ENCODE data around the gene KRTAP5-9. TPM values are rescaled to one million over a fixed set of nuclear protein-coding genes. Genes with fewer than 3 reads are reported as not detected.
A peak's percentile ranks its signal among the peaks of the same experiment; 100 is the strongest.
"Not testable (repeated sequence)": the region's sequence is repeated elsewhere in the genome, so short reads cannot be mapped to it uniquely, and the experiment has no call there.

Gene KRTAP5-9
- total RNA-seq, 4 donors from 2014 or later, result not detected

GRCh38 chr11:71577469-71578004 is 29.3 kb downstream of the KRTAP5-9 start:
- Histone ChIP-seq H3K27ac (no peak overlapping the region), H3K27me3 (peaks cover 21% of the 10 kb centered on the region), H3K9me3 (no peaks in the 10 kb centered on the region), H3K4me3 (no peak overlapping the region), H3K4me1 (peaks cover 0 to 9% (median 0%) of the 10 kb centered on the region in 3 donors), H3K36me3 (no peaks in the 10 kb centered on the region)
- 88 to 90% methylated on average over 7 of the region's 7 CpGs for WGBS, 2 donors (ENCODE audit: low coverage in 1 of 2)
- TF ChIP-seq POLR2AphosphoS5 (IDR thresholded peaks at IDR 0.05), result no peak
- TF ChIP-seq EP300 (IDR thresholded peaks at IDR 0.05), result no peak
- no peak for TF ChIP-seq POLR2A (IDR thresholded peaks at IDR 0.05)
- no peak for TF ChIP-seq CTCF (IDR thresholded peaks at IDR 0.05)
- no peak for ATAC-seq

GRCh38 chr11:71579513-71579912 is 31.3 kb downstream of the KRTAP5-9 start:
- not testable (repeated sequence) for H3K4me1 ChIP-seq, H3K9me3 ChIP-seq, H3K4me3 ChIP-seq, ATAC-seq, H3K36me3 ChIP-seq, H3K27ac ChIP-seq
- WGBS, 2 donors (ENCODE audit: low coverage in 1 of 2), result 10 to 65% methylated on average over 2 to 7 of the region's 7 CpGs
- H3K27me3 ChIP-seq, result peaks cover 28% of the 10 kb centered on the region

- peaks cover 35% of the 10 kb centered on the region for H3K27me3 ChIP-seq
- no peak overlapping the region for H3K27ac ChIP-seq
- peaks cover 0 to 9% (median 0%) of the 10 kb centered on the region in 3 donors for H3K4me1 ChIP-seq
- no peaks in the 10 kb centered on the region for H3K36me3 ChIP-seq
- ATAC-seq, result peak; percentile 71
- TF ChIP-seq POLR2A (IDR thresholded peaks at IDR 0.05) (no peak), EP300 (IDR thresholded peaks at IDR 0.05) (no peak), CTCF (IDR thresholded peaks at IDR 0.05) (peak in 3 of 4 experiments; percentile 58 to 81 (median 69)), POLR2AphosphoS5 (IDR thresholded peaks at IDR 0.05) (no peak)
- H3K9me3 ChIP-seq, result no peaks in the 10 kb centered on the region
- WGBS, 2 donors (ENCODE audit: low coverage in 1 of 2), result 2 to 5% methylated on average over 8 of the region's 8 CpGs
- no peak overlapping the region for H3K4me3 ChIP-seq
Measured at GRCh38 chr11:71580057-71581003, 32.1 kb downstream of the KRTAP5-9 start.

GRCh38 chr11:71581826-71582225 is 33.6 kb downstream of the KRTAP5-9 start:
- Histone ChIP-seq H3K9me3 (no peaks in the 10 kb centered on the region), H3K27me3 (peaks cover 35% of the 10 kb centered on the region), H3K27ac (no peak overlapping the region), H3K4me3 (no peak overlapping the region), H3K36me3 (no peaks in the 10 kb centered on the region), H3K4me1 (peaks cover 0 to 9% (median 0%) of the 10 kb centered on the region in 3 donors)
- no peak for TF ChIP-seq CTCF (IDR thresholded peaks at IDR 0.05)
- no peak for TF ChIP-seq EP300 (IDR thresholded peaks at IDR 0.05)
- TF ChIP-seq POLR2A (IDR thresholded peaks at IDR 0.05), result no peak
- TF ChIP-seq POLR2AphosphoS5 (IDR thresholded peaks at IDR 0.05), result no peak
- ATAC-seq, result no peak
- WGBS, 2 donors (ENCODE audit: low coverage in 1 of 2), result 73 to 92% methylated on average over 2 to 3 of the region's 4 CpGs

- Histone ChIP-seq H3K36me3 (no peaks in the 10 kb centered on the region), H3K4me3 (no peak within 1 kb of the TSS), H3K4me1 (peaks cover 0 to 9% (median 0%) of the 10 kb centered on the region in 3 donors), H3K27ac (no peak within 1 kb of the TSS), H3K27me3 (peaks cover 30% of the 10 kb centered on the region), H3K9me3 (no peaks in the 10 kb centered on the region)
- TF ChIP-seq EP300 (IDR thresholded peaks at IDR 0.05) (no peak), POLR2AphosphoS5 (IDR thresholded peaks at IDR 0.05) (no peak), CTCF (IDR thresholded peaks at IDR 0.05) (no peak), POLR2A (IDR thresholded peaks at IDR 0.05) (no peak)
- ATAC-seq, result no peak
- WGBS, 2 donors (ENCODE audit: low coverage in 1 of 2), result 83% methylated on average over 1 of the region's 3 CpGs; no CpG with 5 or more reads in 1 of the 2 donors
Measured at GRCh38 chr11:71582309-71582895, 34.2 kb downstream of the KRTAP5-9 start, which contains the start of gene KRTAP5-11. TSS of gene KRTAP5-11 (minus strand) at chr11:71582875. CDS start at chr11:71582837, 38 bp downstream.

- 67 to 90% methylated on average over 2 of the region's 2 CpGs for WGBS, 2 donors (ENCODE audit: low coverage in 1 of 2)
Measured at GRCh38 chr11:71582969-71583368, 34.7 kb downstream of the KRTAP5-9 start.

GRCh38 chr11:71585673-71586072 is 37.5 kb downstream of the KRTAP5-9 start:
- H3K4me1 ChIP-seq, H3K36me3 ChIP-seq, H3K9me3 ChIP-seq, ATAC-seq, H3K27ac ChIP-seq, H3K4me3 ChIP-seq: not testable (repeated sequence)
- 85 to 88% methylated on average over 5 of the region's 5 CpGs for WGBS, 2 donors (ENCODE audit: low coverage in 1 of 2)
- peaks cover 31% of the 10 kb centered on the region for H3K27me3 ChIP-seq

More at GRCh38 chr11:71582969-71583368, 34.7 kb downstream of the KRTAP5-9 start:
- not testable (repeated sequence) for H3K9me3 ChIP-seq, H3K27ac ChIP-seq, ATAC-seq, H3K4me1 ChIP-seq, H3K4me3 ChIP-seq, H3K36me3 ChIP-seq
- peaks cover 27% of the 10 kb centered on the region for H3K27me3 ChIP-seq

- H3K4me1 ChIP-seq, H3K36me3 ChIP-seq, ATAC-seq, H3K27ac ChIP-seq, H3K4me3 ChIP-seq, H3K9me3 ChIP-seq: not testable (repeated sequence)
- WGBS, 2 donors (ENCODE audit: low coverage in 1 of 2), result 0% methylated on average over 1 of the region's 4 CpGs; no CpG with 5 or more reads in 1 of the 2 donors
- H3K27me3 ChIP-seq, result peaks cover 25% of the 10 kb centered on the region
Measured at GRCh38 chr11:71588314-71588713, 40.1 kb downstream of the KRTAP5-9 start.
